SK-N-SH (cell line): Measurements from ENCODE around the gene NDUFAF8. TPM values are rescaled to one million over a fixed set of nuclear protein-coding genes. Genes with fewer than 3 reads are reported as not detected.

Experiments
- CTCF ChIA-PET: fragments of 300-600, 350-600 bp; formaldehyde crosslinking; extraction: SDS; loops from one replicate; lab custom pipeline; 2021; lab: Yijun Ruan, JAX
- POLR2A ChIA-PET: fragments of 350-600 bp; sonication (Branson Sonifier 250); formaldehyde crosslinking; extraction: SDS; loops from one replicate; lab custom pipeline; 2020; ENCODE audit warnings: antibody characterized with exemption, inconsistent platforms; lab: Yijun Ruan, JAX
- DNase-seq: peaks from one replicate; pipeline ENCODE4 v3.0.0; 2012
- H2AFZ ChIP-seq: fragments of 200-600 bp; sonication (generic); 2 replicates; pipeline ENCODE4 v1.8.1; 2016; ENCODE audit warnings: antibody characterized with exemption, mild to moderate bottlenecking, low read depth
- H3F3A ChIP-seq: fragments of 200-600 bp; sonication (generic); replicated peaks from 2 replicates; pipeline ENCODE3; 2016; ENCODE audit warnings: antibody characterized with exemption, mild to moderate bottlenecking; ENCODE audit not compliant: insufficient read depth
- H3K27ac ChIP-seq, 2 experiments: fragments of 200-500 bp in 1 of 2; fragments of 200-600 bp in 1 of 2; sonication (Bioruptor generic) in 1 of 2; sonication (generic), shearing (Covaris generic) in 1 of 2; 2 replicates each; pipeline versions ENCODE4 v1.5.1 to v1.6.1; 2014 to 2016; ENCODE audit warnings: low read depth in 2 of 2, inconsistent platforms in 1 of 2, low read length in 1 of 2, mild to moderate bottlenecking in 1 of 2, mixed read lengths in 1 of 2
- H3K27me3 ChIP-seq: fragments of 200-600 bp; sonication (generic), shearing (Covaris generic); 2 replicates; pipeline ENCODE4 v1.6.1; 2016; ENCODE audit warnings: mixed run types; ENCODE audit not compliant: insufficient read depth
- H3K36me3 ChIP-seq, 2 experiments: fragments of 200-500 bp in 1 of 2; fragments of 200-600 bp in 1 of 2; sonication (Bioruptor generic) in 1 of 2; sonication (generic) in 1 of 2; replicated peaks in 1 of 2; 2 replicates each; pipeline versions ENCODE3 to v1.5.1; 2014 to 2016; ENCODE audit warnings: low read length in 1 of 2, mild to moderate bottlenecking in 1 of 2; ENCODE audit not compliant: insufficient read depth in 2 of 2, control insufficient read depth in 1 of 2
- H3K4me1 ChIP-seq, 2 experiments: fragments of 200-500 bp in 1 of 2; fragments of 200-600 bp in 1 of 2; sonication (Bioruptor generic) in 1 of 2; sonication (generic), shearing (Covaris generic) in 1 of 2; 2 replicates each; pipeline versions ENCODE4 v1.5.1 to v1.6.1; 2014 to 2016; ENCODE audit warnings: low read depth in 1 of 2, low read length in 1 of 2, mixed run types in 1 of 2; ENCODE audit not compliant: insufficient read depth in 2 of 2, control insufficient read depth in 1 of 2
- H3K4me2 ChIP-seq: fragments of 200-600 bp; sonication (generic), shearing (Covaris generic); 2 replicates; pipeline ENCODE4 v1.6.1; 2017; ENCODE audit warnings: mixed run types
- H3K4me3 ChIP-seq, 2 experiments: fragments of 200-500 bp in 1 of 2; fragments of 200-600 bp in 1 of 2; sonication (Bioruptor generic) in 1 of 2; sonication (generic), shearing (Covaris generic) in 1 of 2; 2 replicates each; pipeline versions ENCODE4 v1.5.1 to v1.8.1; 2014 to 2016; ENCODE audit warnings: low read depth in 2 of 2, inconsistent platforms in 1 of 2, low read length in 1 of 2, mild to moderate bottlenecking in 1 of 2, mixed read lengths in 1 of 2, moderate library complexity in 1 of 2
- H3K79me2 ChIP-seq: fragments of 200-600 bp; sonication (generic); 2 replicates; pipeline ENCODE4 v1.8.1; 2017; ENCODE audit warnings: mild to moderate bottlenecking; ENCODE audit not compliant: insufficient read depth
- H3K9ac ChIP-seq: fragments of 200-600 bp; sonication (generic); 2 replicates; pipeline ENCODE4 v1.6.1; 2017; ENCODE audit warnings: mixed run types
- H3K9me2 ChIP-seq: fragments of 200-600 bp; sonication (generic); 2 replicates; pipeline ENCODE4 v1.6.1; 2017; ENCODE audit warnings: mixed run types
- H3K9me3 ChIP-seq: fragments of 200-600 bp; sonication (generic); 2 replicates; pipeline ENCODE4 v1.6.1; 2017; ENCODE audit warnings: mixed run types, mild to moderate bottlenecking, moderate library complexity
- H4K20me1 ChIP-seq: fragments of 200-600 bp; sonication (generic); 2 replicates; pipeline ENCODE4 v1.6.1; 2017; ENCODE audit warnings: mild to moderate bottlenecking, mixed run types; ENCODE audit not compliant: insufficient read depth
- EZH2phosphoT487 ChIP-seq: fragments of 200-600 bp; sonication (generic); IDR thresholded peaks from 2 replicates; pipeline ENCODE4 v1.6.1; 2017; ENCODE audit warnings: low read depth, mixed run types, mild to moderate bottlenecking, antibody characterized with exemption, moderate library complexity, borderline replicate concordance
- FOXM1 ChIP-seq: IDR thresholded peaks from 2 replicates; pipeline ENCODE4 v1.4.0; 2012; ENCODE audit warnings: low read depth, mild to moderate bottlenecking
- GABPA ChIP-seq: IDR thresholded peaks from 2 replicates; pipeline ENCODE4 v1.4.0; 2012; ENCODE audit warnings: low read depth, mild to moderate bottlenecking
- NRF1 ChIP-seq: IDR thresholded peaks from 2 replicates; pipeline ENCODE4 v1.6.1; 2012; ENCODE audit warnings: low read depth, mild to moderate bottlenecking, low read length
- PBX3 ChIP-seq: IDR thresholded peaks from 2 replicates; pipeline ENCODE4; 2012
- RCOR1 ChIP-seq: fragments of 150-350 bp; IDR thresholded peaks from 2 replicates; pipeline ENCODE4 v1.6.1; 2017; ENCODE audit warnings: antibody characterized with exemption, low read length
- REST ChIP-seq: IDR thresholded peaks from 2 replicates; pipeline ENCODE4 v1.6.1; 2012; ENCODE audit warnings: mild to moderate bottlenecking, low read depth, low read length, moderate library complexity
- SIN3A ChIP-seq: IDR thresholded peaks from 2 replicates; pipeline ENCODE4 v1.6.1; 2012; ENCODE audit warnings: low read depth, mild to moderate bottlenecking, low read length, moderate library complexity, borderline replicate concordance
- SMC3 ChIP-seq: IDR thresholded peaks from 2 replicates; pipeline ENCODE4 v1.6.1; 2012; ENCODE audit warnings: low read depth, low read length, improper control_type of control experiment
- TCF12 ChIP-seq: IDR thresholded peaks from 2 replicates; pipeline ENCODE4 v1.4.0; 2012
- TEAD4 ChIP-seq: IDR thresholded peaks from 2 replicates; pipeline ENCODE4 v1.4.0; 2012; ENCODE audit warnings: mild to moderate bottlenecking, borderline replicate concordance; ENCODE audit not compliant: insufficient read depth
- USF2 ChIP-seq: fragments of 150-350 bp; IDR thresholded peaks from 2 replicates; pipeline ENCODE4 v1.6.1; 2017; ENCODE audit warnings: antibody characterized with exemption, low read length, low read depth, borderline replicate concordance
- WGBS: methylation state at CpG from one replicate; pipeline ENCODE4 v1.1.6; 2017; ENCODE audit warnings: low lambda C conversion rate; 5-methylcytosine and 5-hydroxymethylcytosine counted together
- polyA plus RNA-seq, 3 experiments: library from polyadenylated mRNA; depleted of rRNA; stranded (reverse); fragments of >200 nt; gene quantifications; 2 replicates each; pipeline ENCODE4 v1.2.3, GENCODE V29; 2012

NDUFAF8 gene
- polyA plus RNA-seq, 1 of the 3 experiments (the other 2 are of a cell fraction): 229 TPM

GRCh38 chr17:81267390-81268067 is 28.4 kb downstream of the NDUFAF8 start:
- H3K79me2 ChIP-seq: no peaks in the 10 kb centered on the region
- H3F3A ChIP-seq: peaks cover 9% of the 10 kb centered on the region
- no peak overlapping the region for H2AFZ ChIP-seq
- H3K9me3 ChIP-seq: no peaks in the 10 kb centered on the region
- peaks cover 53 to 69% of the 10 kb centered on the region in 2 experiments for H3K36me3 ChIP-seq
- no peaks in the 10 kb centered on the region for H4K20me1 ChIP-seq
- no peak for TF ChIP-seq FOXM1
- no peak for TF ChIP-seq GABPA
- TF ChIP-seq PBX3: no peak
- TF ChIP-seq EZH2phosphoT487: no peak
- TF ChIP-seq USF2: no peak
- TF ChIP-seq TCF12: no peak
- no peak for TF ChIP-seq NRF1
- no peak overlapping the region for H3K4me3 ChIP-seq
- CTCF ChIA-PET: interaction anchor here (0.5 to 2.0 kb wide), 4 partner anchors 9 to 162 kb away, joined by 3 to 11 read pairs (median 5); no protein-coding TSS in a partner anchor
- H3K4me1 ChIP-seq: peaks cover 0 to 2% of the 10 kb centered on the region in 2 experiments; a peak in 1 of 4 replicates
- no peaks in the 10 kb centered on the region for H3K27me3 ChIP-seq
- DNase-seq: no peak
- POLR2A ChIA-PET: no interaction called here
- H3K9me2 ChIP-seq: no peaks in the 10 kb centered on the region
- no peak overlapping the region for H3K9ac ChIP-seq
- H3K4me2 ChIP-seq: no peak overlapping the region
- no peak overlapping the region for H3K27ac ChIP-seq
- 95% methylated on average over 6 of the region's 6 CpGs for WGBS

- Histone ChIP-seq H3K9me2 (no peaks in the 10 kb centered on the region), H3K79me2 (no peaks in the 10 kb centered on the region), H3K4me1 (peaks cover 0 to 2% of the 10 kb centered on the region in 2 experiments; a peak in 1 of 4 replicates), H3F3A (peaks cover 9% of the 10 kb centered on the region), H3K27me3 (no peaks in the 10 kb centered on the region), H4K20me1 (no peaks in the 10 kb centered on the region), H3K36me3 (peaks cover 52 to 70% of the 10 kb centered on the region in 2 experiments), H3K9ac (no peak overlapping the region), H3K4me3 (no peak overlapping the region), H3K27ac (no peak overlapping the region), H3K4me2 (no peak overlapping the region), H3K9me3 (no peaks in the 10 kb centered on the region), H2AFZ (no peak overlapping the region)
- CTCF ChIA-PET: interaction anchor here (0.9 to 2.0 kb wide), 4 partner anchors 11 to 128 kb away, joined by 3 to 7 read pairs (median 4); no protein-coding TSS in a partner anchor
- POLR2A ChIA-PET: no interaction called here
- DNase-seq: no peak
- WGBS: over 99% methylated on average over 16 of the region's 18 CpGs
- TF ChIP-seq FOXM1: no peak
- no peak for TF ChIP-seq REST
- no peak for TF ChIP-seq PBX3
- no peak for TF ChIP-seq RCOR1
- TF ChIP-seq SIN3A: no peak
- no peak for TF ChIP-seq SMC3
- no peak for TF ChIP-seq EZH2phosphoT487
- no peak for TF ChIP-seq TCF12
- no peak for TF ChIP-seq TEAD4
- no peak for TF ChIP-seq USF2
Measured at GRCh38 chr17:81270279-81270678, 31.2 kb downstream of the NDUFAF8 start.
